ENCODE results near the gene TIMP1.
"Not testable (repeated sequence)": the region's sequence is repeated elsewhere in the genome, so short reads cannot be mapped to it uniquely, and the experiment has no call there.

Gene TIMP1

DNA sequence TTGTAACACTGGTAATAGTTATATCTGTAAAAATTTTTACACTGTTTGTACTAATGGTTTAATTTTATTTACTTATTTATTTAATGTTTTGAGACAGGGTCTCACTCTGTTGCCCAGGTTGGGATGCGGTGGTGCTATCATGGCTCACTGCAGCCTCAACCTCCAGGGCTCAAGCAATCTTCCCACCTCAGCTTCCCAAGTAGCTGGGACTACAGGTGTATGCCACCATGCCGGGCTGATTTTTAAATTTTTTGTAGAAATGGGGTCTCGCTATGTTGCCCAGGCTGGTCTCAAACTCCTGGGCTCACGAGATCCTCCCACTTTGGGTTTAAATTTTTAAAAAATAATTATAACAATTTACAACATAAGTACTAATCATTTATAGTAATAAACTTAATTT, 20.9 kb downstream of the TIMP1 start:
- not testable (repeated sequence) for DNase-seq (ENCODE audit: low read depth)

DNA sequence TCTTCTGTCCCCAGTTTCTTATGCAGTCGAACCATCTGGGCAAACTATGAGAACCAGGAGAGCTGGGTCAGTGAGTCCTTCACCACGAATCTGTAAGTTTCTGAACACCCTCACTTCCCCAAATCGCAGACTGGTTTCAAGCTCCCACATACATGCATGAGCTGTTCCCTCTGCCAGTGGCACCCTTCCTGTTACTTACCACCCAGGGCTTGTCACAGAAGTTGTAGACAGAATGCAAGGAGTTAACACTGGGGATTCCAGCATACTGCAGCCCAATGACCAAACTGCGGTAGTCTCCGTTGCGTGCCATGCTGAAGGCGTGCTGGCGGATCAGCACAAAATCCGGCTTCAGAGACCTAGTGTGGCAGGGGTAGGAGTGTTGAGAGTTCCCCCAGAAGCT, 22.8 kb downstream of the TIMP1 start:
- no peak for DNase-seq (ENCODE audit: low read depth)

DNA sequence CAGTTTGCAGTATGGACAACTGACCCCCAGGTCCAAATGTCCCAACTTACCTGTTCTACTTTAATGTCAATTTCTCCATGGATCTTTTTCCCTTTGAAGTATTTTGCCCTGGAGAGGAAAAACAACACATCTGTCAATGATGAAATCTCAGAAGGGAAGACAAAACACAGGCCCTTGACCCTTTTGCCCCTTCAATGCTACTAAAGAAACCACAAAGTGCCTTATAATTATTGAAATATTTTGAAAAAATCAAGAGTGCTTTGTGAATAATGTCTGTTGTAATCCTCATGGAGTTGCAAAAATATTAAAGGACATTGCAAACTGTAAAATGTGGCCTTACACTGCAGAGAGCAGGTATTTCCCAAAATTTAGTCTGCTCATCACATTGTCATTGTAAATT, 24.9 kb downstream of the TIMP1 start:
- no peak for DNase-seq (ENCODE audit: low read depth)

DNA sequence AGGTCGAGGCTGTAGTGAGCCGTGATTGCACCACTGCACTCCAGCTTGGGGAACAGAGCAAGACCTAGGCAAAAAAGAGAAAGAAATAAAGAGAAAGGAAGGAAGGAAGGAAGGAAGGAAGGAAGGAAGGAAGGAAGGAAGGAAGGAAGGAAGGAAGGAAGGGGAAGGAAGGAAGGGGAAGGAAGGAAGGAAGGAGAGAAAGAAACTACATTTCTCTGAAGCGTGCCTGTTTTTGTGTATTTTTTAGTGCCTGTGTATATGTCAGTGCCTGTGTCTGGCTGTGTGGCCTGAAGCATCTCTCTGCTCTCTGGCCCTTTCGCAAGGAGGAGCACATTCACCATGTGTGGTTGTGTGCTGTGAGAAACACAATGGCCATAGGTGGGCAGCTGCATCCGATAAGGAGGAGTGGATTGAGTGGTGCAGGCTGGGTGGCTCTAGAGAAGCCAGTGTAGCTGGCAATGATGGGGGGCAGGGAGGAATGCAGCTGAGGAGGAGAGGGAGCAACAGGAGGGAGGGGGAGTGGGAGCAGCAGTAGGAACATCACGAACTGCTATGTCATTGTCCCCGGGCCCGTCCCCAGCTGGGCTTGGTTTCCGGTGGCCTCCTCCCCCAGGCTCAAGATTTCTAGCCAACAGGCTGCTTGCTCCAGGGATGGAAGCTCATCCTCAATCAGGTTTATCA, 26.0 kb downstream of the TIMP1 start:
- DNase-seq (ENCODE audit: low read depth): no peak

DNA sequence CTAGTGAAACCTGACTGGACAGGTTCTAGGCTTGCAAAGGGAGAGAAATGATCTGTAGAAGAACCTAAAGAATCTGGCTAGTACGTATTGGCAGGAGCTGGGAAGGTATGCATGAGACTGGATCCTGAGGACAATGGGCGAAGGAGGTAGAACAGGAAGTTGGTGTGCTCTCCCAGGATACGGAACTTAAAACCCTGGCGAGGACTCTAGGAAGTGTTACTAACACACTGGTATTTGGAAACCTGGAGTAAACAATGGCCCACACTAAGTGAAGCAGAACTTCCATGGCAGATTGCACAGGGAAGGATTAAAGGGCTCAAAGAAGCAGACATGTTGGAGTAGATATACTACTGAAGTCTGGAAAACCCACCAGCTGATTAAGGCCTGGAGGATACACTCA, 28.3 kb downstream of the TIMP1 start:
- no peak for DNase-seq (ENCODE audit: low read depth)

DNA sequence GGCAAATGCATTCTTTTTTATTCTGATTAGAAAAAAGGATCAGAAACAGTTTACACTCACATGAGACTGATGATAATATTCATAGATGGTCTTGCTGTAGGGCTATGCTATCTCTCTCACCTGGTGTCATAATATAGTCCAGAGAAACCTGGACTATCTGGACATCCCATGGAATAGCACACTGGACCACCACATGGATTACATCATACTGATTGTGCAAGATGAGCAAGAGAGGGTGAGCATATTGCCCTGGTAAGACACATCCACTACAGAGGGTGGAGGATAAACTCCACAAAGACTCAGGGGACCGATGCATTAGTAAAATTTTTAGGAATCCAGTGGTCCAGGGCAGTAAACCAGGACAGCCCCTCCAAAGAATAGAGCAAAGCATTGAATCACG, 29.3 kb downstream of the TIMP1 start:
- DNase-seq (ENCODE audit: low read depth): no peak

DNA sequence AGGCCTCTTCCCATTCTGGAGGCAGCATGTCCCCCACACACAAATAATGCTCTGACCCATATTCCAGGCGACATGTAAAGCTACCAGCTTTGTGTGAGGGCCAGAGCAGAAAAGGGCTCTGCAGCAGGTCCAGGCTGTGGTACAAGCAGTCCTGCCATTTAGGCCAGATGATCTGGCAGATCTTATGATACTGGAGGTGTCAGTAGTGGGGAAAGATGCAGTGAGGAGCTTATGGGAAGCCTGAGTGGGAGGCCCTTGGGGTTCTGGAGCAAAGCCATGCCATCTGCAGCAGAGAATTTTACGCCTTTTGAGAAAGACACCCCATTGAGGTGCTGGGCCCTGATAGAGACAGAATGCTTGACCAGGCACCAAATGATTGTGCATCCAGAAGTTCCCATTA, 29.7 kb downstream of the TIMP1 start:
- no peak for DNase-seq (ENCODE audit: low read depth)

DNA sequence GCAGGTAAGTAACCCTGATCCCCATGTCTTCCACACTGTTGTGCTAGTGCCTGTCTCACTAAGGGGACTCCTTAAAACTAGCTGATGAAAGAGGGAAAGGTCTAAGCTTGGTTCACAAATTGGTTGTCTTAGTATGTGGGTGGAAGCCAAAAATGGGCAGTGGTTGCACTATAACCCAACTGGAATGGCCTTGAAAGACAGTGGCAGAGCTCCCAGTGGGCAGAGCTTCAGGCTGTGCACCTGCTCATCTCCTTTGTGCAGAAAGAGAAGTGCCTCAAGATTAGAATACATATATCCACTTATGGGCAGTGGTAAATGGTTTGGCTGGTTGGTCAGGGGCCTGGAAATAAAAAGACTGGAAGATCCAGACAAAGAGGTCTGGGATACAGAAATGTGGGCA, 30.2 kb downstream of the TIMP1 start:
- DNase-seq (ENCODE audit: low read depth): no peak

DNA sequence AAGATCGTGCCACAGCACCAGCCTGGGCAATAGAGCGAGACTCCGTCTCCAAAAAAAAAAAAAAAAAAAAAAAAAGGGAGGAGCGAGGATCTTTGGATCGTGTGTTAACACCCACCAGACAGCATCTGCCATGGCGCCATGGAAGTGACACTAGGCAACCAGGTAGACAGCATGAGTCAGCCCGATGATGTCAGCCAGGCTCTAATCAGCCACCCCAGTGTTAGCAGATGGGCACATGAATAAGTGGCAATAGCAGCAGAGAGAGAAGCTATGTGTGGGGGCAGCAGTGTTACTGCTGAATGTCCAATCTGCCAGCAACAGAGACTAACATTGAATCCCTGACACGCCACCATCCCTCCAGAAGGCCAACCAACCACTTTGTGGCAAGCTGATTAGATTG, 30.8 kb downstream of the TIMP1 start:
- DNase-seq (ENCODE audit: low read depth): no peak

DNA sequence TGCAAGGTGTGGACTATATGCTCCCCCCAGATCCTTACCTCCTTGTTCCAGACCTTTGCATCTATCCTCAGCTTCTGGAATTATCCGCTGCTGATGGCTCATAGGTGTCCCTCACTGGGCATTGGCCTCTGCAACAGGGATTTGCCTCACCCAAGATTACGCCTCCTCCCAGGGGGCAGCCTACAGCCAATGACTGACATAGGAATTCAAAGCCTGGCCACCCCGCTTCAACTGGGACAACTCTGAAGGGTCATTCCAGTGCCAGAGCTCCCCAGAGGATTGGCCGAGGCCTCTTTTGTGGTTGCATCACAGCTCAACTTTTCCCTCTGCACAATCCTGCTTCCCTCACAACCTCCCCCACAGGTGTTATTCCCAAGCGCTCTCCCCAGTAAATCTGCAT, 32.4 kb downstream of the TIMP1 start:
- DNase-seq (ENCODE audit: low read depth): no peak

DNA sequence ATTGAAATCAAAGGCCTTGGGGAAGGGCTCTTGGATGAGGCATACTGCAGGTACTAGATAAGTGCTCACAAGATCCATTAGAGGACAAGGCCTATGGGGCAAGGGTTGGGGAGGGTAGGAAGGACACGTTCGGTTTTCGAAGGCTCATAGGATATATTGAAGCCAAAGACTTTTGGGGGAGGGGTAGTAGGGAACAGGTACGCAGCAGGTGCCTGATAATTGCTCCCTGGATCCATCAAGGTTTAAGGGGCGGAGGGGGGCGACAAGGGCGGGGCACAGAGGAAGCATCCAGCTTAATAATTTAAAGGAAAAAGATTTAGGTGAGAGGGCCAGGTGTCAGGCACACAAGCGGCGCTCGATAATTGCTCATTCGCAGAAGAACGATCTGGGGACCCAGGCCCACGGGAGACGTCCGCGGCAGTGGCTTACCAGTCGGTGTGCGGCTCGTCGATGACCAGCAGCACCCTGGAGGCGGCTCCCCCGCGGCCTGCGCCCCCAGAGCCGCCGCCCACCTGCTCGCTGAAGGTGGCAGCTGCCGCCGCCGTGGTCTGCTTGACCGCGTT, 36.8 kb downstream of the TIMP1 start:
- DNase-seq (ENCODE audit: low read depth): no peak

DNA sequence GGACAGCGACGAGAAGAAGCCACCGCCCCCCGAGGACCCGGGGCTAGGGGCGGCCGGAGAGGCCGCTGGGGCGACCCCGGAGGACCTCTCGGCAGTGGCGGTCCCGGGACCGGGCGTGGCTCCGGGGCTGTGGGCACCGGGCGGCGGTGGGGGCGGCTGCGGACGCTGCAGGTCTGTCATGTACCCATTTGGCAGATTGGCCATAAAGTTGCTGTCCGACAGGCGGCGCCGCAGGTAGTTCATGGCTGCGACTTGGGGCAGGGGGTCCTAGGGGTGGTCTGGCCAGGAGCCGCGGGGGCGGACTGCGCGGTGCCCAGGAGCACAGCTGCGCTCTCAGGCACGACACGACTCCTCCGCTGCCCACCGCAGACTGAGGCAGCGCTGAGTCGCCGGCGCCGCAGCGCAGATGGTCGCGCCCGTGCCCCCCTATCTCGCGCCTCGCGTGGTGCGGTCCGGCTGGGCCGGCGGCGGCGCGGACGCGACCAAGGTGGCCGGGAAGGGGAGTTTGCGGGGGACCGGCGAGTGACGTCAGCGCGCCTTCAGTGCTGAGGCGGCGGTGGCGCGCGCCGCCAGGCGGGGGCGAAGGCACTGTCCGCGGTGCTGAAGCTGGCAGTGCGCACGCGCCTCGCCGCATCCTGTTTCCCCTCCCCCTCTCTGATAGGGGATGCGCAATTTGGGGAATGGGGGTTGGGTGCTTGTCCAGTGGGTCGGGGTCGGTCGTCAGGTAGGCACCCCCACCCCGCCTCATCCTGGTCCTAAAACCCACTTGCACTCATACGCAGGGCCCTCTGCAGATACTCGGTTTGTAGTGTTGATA, 37.5 kb downstream of the TIMP1 start, which contains the start of gene SYN1:
SYN1 (minus strand) TSS at position 372 of the 817 bp plus-strand sequence; CDS start at position 243, 129 bp downstream.
- DNase-seq (ENCODE audit: low read depth): peak; percentile 59

DNA sequence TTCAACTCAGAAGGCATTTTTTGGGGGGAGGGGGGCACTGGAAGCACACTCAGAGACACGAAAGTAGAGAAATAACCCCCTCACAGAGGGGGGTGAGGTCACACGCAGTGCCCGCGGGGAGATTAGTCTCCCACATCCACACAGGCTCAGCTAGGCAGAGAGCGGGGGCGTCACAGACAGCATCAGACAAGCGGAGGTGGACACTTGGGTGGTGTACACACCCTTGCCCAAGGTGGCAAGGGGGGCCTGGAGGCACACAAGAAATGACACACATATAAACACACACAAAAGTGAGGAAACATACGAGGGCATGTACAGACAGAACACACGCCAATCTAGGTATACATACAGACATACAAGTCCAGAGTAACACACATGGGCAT, 38.1 kb downstream of the TIMP1 start:
- no peak for DNase-seq (ENCODE audit: low read depth)

DNA sequence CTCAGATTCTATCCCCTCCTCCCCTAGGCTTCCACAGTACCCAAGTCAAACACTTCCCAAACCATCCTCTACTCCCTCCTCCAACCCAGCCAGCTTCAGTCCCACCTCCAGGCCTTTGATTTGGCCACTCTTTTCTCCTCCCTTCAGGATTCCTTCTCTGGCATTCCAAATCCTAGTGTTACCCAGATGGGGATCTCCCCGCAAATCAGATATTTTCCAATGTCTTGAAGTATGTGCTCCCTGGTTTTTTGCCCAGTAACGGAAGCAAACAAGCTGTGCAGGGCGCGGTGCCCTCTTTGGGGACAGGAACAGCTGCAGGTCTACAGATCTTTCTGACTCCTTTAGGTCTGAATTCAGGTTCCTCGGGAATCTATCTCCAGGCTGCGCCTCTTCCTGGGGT, 39.6 kb downstream of the TIMP1 start:
- no peak for DNase-seq (ENCODE audit: low read depth)

DNA sequence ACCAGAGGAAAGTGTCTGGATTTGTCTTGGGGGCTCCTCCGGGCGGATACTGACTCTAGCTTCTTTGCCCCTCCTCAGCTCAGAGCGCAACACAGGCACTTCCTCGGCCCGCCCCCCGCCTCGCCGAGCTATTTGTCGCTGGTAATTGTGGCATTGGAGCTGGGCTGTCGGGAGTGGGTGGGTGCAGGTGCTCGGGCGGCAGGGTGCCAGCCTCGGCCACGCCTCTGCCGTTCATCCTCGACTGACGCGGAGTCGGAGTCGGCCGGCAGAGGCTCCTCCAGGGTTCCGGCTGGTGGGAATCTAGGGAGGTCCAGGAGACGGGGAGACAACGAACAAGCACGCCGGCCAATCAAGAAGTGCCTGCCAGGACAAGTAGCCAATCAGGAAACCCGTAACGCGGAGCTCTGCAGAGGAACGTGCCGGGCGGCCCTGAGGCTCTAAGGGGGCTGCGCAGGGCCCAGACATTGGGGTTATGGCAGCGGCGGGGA, 41.3 kb downstream of the TIMP1 start:
- no peak for DNase-seq (ENCODE audit: low read depth)

DNA sequence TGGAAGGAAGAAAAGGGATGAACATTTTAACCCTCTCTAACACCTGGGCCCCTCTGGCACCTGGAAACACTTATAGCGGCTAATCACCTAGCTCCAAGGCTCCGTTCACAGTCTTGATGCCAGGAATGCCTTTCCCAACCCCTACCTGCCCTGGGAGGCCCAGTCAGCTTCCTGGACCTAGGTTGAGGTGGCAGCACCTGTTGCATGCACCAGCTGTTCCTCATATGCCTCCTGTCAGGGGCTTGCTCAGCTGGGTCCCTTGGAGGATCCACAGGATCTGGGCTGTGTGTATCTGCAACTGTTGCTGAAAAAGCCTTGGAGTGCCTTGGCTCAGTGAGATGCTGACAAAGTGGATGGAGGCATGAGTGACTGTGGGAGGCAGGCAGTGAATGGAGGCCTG, 43.1 kb downstream of the TIMP1 start:
- no peak for DNase-seq (ENCODE audit: low read depth)

DNA sequence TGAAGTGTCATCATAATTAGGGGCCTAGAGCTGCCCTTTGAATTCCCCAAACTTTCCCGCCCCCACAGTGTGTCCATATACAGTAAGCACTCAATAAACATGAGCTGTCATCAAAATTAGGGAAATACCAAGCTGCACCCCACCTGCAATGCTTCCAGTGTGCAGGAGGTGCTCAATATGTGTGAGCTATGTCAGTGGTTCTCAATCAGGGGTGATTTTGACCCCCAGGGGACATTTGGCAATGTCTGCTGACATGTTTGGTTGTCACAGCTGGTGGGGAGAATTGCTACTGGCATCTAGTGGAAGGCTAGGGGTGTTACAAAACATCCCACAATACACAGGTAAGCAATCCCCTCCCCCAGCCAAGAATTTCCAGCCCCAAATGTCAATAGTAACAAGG, 46.7 kb downstream of the TIMP1 start:
- no peak for DNase-seq (ENCODE audit: low read depth)

DNA sequence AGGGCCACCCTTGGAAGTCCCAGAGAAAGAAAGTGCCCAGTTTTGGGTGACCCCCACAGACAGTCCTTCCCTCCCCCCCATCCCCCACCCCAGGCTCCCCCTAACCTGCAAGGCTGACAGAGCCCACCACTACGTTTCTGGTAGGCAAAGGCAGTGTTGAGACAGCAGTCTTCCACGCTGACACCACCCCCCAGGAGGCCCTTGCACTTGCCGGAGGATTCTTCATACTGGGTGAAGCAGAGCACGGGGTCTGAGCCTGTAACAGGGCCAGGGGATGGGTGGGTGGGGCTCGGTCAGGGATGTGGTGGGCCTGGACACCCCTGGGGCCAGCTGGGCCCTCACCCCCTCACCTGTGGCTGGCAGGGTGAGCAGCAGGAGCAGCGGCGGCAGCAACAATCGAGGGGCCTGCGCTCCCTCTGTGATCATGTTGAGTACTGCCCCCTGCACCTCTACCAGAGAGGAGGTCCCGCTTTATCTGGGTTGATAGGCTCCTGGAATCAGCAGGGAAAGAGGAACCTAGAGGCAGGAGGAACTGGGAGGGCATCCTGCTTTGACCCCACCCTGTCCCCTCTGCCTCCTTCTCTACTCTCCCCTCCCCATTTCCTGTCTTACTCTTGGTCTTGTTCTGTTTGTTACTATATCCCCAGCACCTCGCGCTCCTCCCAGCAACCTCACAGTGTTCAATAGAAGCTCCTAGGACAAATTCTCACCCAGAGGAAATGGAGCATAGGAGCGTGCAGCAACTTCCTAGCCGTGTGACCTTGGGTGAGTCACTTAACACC, 47.4 kb downstream of the TIMP1 start, which contains the start of gene CFP:
CFP (minus strand) TSS at position 512 of the 782 bp plus-strand sequence; CDS start at position 426, 86 bp downstream.
- DNase-seq (ENCODE audit: low read depth): no peak

DNA sequence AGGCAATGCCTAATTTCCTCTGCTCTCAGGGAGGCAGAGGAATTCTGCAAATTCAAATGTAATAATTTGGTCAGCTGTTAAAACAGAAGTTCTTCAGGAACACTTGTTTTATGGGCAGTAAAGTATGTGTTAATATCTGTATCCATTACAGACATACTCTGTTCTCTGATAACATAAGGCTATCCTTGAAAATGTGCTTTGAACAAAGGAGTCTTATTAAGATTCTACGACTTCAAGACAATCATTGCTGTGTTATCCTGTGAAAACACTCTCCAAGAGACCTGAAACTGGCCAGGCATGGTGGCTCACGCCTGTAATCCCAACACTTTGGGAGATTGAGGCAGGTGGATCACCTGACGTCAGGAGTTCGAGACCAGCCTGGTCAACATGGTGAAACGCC, 49.4 kb downstream of the TIMP1 start:
- no peak for DNase-seq (ENCODE audit: low read depth)

DNA sequence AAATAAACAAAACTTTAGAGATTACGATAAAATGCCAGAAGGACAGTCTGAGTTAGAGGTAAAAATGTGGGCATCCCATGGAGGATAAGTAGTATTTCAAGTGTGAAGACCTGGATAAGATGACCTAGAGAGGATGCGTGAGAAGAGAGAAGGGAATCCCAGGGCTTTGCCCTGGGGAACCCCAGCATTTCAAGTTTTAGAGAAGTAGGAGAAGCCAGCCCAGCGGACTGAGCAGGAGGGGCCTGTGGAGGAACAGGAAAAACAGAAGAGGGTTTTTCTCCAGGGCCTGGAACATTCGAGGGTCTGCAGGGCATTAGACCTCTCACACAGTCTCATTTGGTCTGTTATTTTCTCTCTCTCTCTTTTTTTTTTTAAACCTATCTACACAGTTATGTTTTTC, 50.4 kb downstream of the TIMP1 start:
- DNase-seq (ENCODE audit: low read depth): no peak

DNA sequence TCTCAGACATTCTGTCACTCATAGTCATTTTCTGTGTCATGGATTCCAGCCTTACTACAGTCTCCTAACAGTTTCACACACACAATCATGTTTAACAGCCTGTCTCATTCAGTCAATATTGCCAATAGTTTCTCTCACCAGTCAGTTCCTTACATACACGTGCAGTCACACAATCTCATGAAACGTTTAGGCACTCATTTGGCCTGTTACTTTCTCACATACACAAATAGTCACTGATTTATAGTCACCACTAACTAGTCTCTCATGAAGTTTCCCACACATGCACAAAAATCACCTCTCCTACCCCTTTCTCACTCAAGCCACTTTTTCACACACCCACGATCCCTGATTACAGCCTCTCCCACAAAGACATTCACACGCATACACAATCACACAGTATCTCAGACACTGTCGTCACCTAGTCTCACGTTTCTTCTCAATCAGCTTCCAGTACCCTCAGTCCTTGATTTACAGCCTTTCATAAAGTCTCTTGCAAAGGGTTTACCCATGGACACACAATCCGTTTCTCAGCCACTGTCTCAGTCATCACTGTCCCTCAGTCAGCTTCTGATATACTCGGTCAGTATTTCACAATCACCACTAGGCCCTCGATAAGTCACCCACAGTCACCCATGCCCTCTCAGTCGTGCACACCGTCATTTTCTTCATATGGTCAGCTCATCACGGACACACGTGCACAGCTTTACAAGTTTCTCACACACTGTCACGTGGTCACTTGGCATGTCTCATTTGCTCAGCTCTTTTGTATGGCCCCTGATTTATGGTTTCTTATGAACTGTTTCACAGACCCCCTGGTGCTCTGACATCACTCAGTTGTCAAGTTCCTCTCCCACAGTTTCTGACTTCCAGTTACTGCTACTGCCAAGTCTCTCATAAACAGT, 51.7 kb downstream of the TIMP1 start:
- no peak for DNase-seq (ENCODE audit: low read depth)

Measured in stimulated activated CD8-positive, alpha-beta memory T cell treated with anti-CD3 and anti-CD28 coated beads, Interleukin-12 subunit alpha, Interleukin-12 subunit beta, amount 100 ng/mL, for 1 hour (primary cell).